Measurements from ENCODE around the gene MEF2D. TPM values are rescaled to one million over a fixed set of nuclear protein-coding genes. Genes with fewer than 3 reads are reported as not detected.

Gene MEF2D
- total RNA-seq, 6 experiments from 2014 or later = 13.3 to 17.1 (median 15.0) TPM

DNA sequence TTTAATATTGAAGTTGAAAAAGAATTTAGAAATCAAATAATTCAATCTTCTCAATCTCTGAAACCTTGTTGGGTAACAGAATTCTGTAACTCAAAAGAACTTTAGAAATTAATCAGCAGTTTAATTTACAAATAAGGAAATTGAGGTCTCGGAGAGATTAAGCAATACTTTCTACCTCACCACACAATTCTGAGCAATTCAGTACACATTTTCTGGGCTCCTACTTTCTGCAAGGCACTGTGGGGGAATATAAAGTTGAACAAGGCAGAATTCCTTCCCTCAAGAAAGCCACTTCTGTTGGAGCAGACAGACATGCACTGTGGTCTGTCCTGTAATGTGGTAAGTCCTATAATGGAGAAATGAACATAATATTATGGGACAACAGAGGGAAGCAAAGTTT lies 47.7 kb downstream of the MEF2D start:
- no peaks in the 10 kb centered on the region for H3K27me3 ChIP-seq
- TF ChIP-seq POLR2A (IDR thresholded peaks at IDR 0.05) = no peak
- TF ChIP-seq, protein P1, sequence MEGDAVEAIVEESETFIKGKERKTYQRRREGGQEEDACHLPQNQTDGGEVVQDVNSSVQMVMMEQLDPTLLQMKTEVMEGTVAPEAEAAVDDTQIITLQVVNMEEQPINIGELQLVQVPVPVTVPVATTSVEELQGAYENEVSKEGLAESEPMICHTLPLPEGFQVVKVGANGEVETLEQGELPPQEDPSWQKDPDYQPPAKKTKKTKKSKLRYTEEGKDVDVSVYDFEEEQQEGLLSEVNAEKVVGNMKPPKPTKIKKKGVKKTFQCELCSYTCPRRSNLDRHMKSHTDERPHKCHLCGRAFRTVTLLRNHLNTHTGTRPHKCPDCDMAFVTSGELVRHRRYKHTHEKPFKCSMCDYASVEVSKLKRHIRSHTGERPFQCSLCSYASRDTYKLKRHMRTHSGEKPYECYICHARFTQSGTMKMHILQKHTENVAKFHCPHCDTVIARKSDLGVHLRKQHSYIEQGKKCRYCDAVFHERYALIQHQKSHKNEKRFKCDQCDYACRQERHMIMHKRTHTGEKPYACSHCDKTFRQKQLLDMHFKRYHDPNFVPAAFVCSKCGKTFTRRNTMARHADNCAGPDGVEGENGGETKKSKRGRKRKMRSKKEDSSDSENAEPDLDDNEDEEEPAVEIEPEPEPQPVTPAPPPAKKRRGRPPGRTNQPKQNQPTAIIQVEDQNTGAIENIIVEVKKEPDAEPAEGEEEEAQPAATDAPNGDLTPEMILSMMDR (IDR thresholded peaks at IDR 0.05) = no peak
- DNase-seq (no peak), ATAC-seq (no peak)
- H3K4me3 ChIP-seq = no peak overlapping the region
- H3K4me1 ChIP-seq = peaks cover 0 to 41% (median 5%) of the 10 kb centered on the region in 4 donors
- intact Hi-C loops (cut with DNase I) = no loop called here
- H3K27ac ChIP-seq = peak overlapping the region in 1 of 3 donors; percentile 99
- no peaks in the 10 kb centered on the region for H3K36me3 ChIP-seq
- WGBS (ENCODE audit: insufficient coverage, low coverage, low lambda C conversion rate, missing lambda C conversion rate) = 43% methylated on average over 1 of the region's 1 CpG
- H3K9me3 ChIP-seq = no peaks in the 10 kb centered on the region

DNA sequence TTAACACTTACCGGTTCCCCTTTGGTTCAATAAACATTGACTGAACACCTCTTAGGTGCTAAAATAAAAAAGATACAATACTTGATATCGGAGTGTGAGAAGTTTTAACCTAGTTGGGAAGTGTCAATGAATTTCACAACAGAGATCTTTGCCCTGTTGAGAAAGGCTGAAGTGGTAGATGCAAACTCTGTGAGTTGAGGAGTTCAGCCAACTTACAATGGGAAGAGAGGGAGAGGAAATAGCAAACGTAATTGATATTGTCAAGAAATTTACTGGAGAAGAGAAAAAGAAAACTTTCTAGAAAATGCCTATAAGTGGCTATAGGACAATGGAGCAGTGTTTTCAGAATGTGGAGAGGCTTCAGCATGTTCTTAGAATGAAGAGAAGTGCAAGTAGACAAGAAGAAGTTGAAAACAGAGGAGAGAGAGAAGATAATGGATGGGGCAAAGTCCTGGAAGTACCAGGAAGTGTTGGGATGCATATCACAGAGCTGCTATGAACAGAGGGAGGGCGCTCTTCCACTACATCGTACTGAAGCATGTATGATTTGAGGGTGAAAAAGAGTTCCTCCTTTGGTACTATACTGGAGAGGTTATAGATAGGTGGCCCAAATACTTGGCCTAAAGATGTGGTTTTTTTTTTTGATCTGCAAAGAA lies 48.9 kb downstream of the MEF2D start:
- peak; percentile 19 to 47 (median 42) for ATAC-seq
- intact Hi-C loops (cut with DNase I) = no loop called here
- H3K27ac ChIP-seq = peak overlapping the region in 2 of 3 donors; percentile 16 to 99

DNA sequence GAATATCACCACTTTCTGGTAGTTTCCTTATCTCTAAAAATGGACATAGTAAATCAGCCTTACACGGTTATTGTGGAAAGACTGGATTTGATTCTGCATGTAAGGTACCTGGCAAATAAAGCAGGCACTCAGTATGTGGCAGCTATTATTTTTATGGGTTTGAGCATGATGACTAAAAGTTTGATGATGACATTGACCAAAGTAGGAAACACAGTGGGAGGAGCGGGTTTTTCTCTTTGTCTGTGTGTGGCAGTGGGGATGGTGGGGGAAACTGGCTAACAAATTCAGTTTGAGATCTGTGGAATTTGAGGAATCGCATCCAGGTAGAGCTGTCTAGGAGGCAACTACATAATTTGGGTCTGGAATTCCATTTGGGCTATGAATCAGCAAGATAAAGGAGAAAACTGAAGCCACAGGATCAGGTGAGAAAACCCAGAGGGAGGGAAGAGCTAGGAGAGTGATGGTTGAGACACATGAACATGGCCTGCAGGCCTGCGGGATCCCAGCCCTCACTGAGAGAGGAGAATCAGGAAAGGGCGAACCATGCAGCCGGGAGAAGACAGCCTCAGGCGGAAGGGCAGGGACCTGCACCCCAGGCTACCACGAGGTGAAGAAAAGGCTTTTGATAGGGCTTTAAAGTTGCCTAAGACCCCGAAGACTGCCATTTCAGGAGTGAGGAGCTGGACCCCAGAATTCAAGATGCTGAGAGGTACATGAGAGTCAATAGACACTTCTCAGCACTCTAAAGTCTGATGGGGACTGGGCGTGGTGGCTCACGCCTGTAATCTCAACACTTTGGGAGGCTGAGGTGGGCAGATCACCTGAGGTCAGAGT lies 52.2 kb downstream of the MEF2D start:
- H3K4me1 ChIP-seq = peaks cover 0 to 27% (median 5%) of the 10 kb centered on the region in 4 donors
- 74% methylated on average over 5 of the region's 11 CpGs for WGBS (ENCODE audit: insufficient coverage, low coverage, low lambda C conversion rate, missing lambda C conversion rate)
- intact Hi-C loops (cut with DNase I) = loop anchor here in 1 of 2 donors (5.0 kb wide), 1 partner anchor 61 kb away; no protein-coding TSS in a partner anchor

More for the DNA sequence above, 48.9 kb downstream of the MEF2D start:
- no peaks in the 10 kb centered on the region for H3K27me3 ChIP-seq
- DNase-seq = no peak
- no peaks in the 10 kb centered on the region for H3K36me3 ChIP-seq
- 16% methylated on average over 5 of the region's 5 CpGs for WGBS (ENCODE audit: insufficient coverage, low coverage, low lambda C conversion rate, missing lambda C conversion rate)
- H3K4me1 ChIP-seq = peaks cover 0 to 41% (median 5%) of the 10 kb centered on the region in 4 donors
- H3K9me3 ChIP-seq = no peaks in the 10 kb centered on the region
- no peak for TF ChIP-seq POLR2A (IDR thresholded peaks at IDR 0.05)
- TF ChIP-seq, protein P1 (IDR thresholded peaks at IDR 0.05) = no peak
- H3K4me3 ChIP-seq = no peak overlapping the region

DNA sequence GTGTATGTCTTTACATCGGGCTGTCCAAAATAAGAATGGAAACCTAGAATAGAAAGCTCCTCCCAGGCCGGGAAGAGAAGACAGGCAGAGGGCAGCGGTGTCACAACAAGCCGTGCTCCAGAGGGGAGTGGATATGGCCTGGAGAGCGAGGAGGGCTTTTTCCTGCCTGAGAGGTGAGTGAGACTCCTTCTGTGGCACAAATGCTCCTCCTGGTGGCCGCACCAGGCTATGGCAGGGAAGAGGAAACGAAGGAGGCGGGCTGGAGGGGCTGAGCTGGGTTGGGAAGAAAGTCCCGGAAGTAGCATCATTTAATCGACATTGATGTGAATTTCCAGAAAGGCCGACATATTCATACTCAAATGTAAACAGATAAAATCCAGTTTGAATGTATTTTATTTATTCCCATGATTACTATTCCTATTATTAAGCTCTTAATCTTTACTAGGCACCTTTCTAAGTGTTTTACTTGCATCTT lies 54.7 kb downstream of the MEF2D start:
- peaks cover 0 to 19% of the 10 kb centered on the region in 2 donors for H3K27me3 ChIP-seq
- peak; percentile 79 to 82 (median 81) for DNase-seq
- intact Hi-C loops (cut with DNase I) = loop anchor here in 1 of 2 donors (5.0 kb wide), 1 partner anchor 59 kb away; no protein-coding TSS in a partner anchor

More for the DNA sequence above, 52.2 kb downstream of the MEF2D start:
- peaks cover 0 to 8% of the 10 kb centered on the region in 2 donors for H3K27me3 ChIP-seq
- H3K9me3 ChIP-seq = no peaks in the 10 kb centered on the region
- DNase-seq = no peak
- no peaks in the 10 kb centered on the region for H3K36me3 ChIP-seq
- H3K4me3 ChIP-seq = no peak overlapping the region
- TF ChIP-seq, protein P1 (IDR thresholded peaks at IDR 0.05) = no peak
- TF ChIP-seq POLR2A (IDR thresholded peaks at IDR 0.05) = no peak
- H3K27ac ChIP-seq = no peak overlapping the region
- no peak for ATAC-seq

More for the DNA sequence above, 54.7 kb downstream of the MEF2D start:
- Histone ChIP-seq H3K36me3 (no peaks in the 10 kb centered on the region), H3K4me3 (no peak overlapping the region), H3K9me3 (no peaks in the 10 kb centered on the region), H3K4me1 (peaks cover 0 to 1% (median 0%) of the 10 kb centered on the region in 4 donors), H3K27ac (no peak overlapping the region)
- under 1% methylated on average over 11 of the region's 11 CpGs for WGBS (ENCODE audit: insufficient coverage, low coverage, low lambda C conversion rate, missing lambda C conversion rate)
- TF ChIP-seq POLR2A (IDR thresholded peaks at IDR 0.05) = no peak
- TF ChIP-seq, protein P1 (IDR thresholded peaks at IDR 0.05) = peak; percentile 91 to 97 (median 96)
- peak; percentile 98 to 99 (median 98) for ATAC-seq

All from right lobe of liver (tissue), 6 donors.